ENCODE data around the gene TMPRSS9. TPM values are rescaled to one million over a fixed set of nuclear protein-coding genes. Genes with fewer than 3 reads are reported as not detected.

The TMPRSS9 gene
- total RNA-seq, 1 experiment from 2014 or later: 0.57 TPM

- DNase-seq (ENCODE audit: low spot score) (no peak), ATAC-seq (no peak)
- peak overlapping the region; percentile 93 for H3K27ac Mint-ChIP-seq
- peak overlapping the region; percentile 80 for H3K4me3 Mint-ChIP-seq
- no peaks in the 10 kb centered on the region for H3K9me3 Mint-ChIP-seq
- no peaks in the 10 kb centered on the region for H3K27me3 Mint-ChIP-seq (ENCODE audit: low read depth)
- TF ChIP-seq FOXP1 (CRISPR knock-in tag; IDR thresholded peaks at IDR 0.05; ENCODE audit: borderline replicate concordance) (0 out of 2 replicates have a peak, but pooled peaks have one; percentile 8), PRDM15 (CRISPR knock-in tag; IDR thresholded peaks at IDR 0.05) (peak; percentile 52; the same call in 1 of the 2 replicates), CREM (CRISPR knock-in tag; IDR thresholded peaks at IDR 0.05) (no peak)
- ChIA-PET POLR2A (no interaction called here), CTCF (interaction anchor here (1.2 kb wide), 1 partner anchor 13 kb away, joined by 5 read pairs; no protein-coding TSS in a partner anchor)
- peaks cover 41% of the 10 kb centered on the region for H3K4me1 Mint-ChIP-seq
- H3K36me3 Mint-ChIP-seq: peaks cover 9% of the 10 kb centered on the region
Observed at GRCh38 chr19:2329149-2329478, 31.0 kb upstream of the TMPRSS9 start.

GRCh38 chr19:2329501-2329916, 30.6 kb upstream of the TMPRSS9 start:
- ATAC-seq: no peak
- CTCF ChIA-PET: interaction anchor here (1.2 kb wide), 1 partner anchor 14 kb away, joined by 5 read pairs; no protein-coding TSS in a partner anchor
- TF ChIP-seq ZNF219 (CRISPR knock-in tag; IDR thresholded peaks at IDR 0.05; ENCODE audit: borderline replicate concordance) (no peak), SMAD4 (CRISPR knock-in tag; IDR thresholded peaks at IDR 0.05) (no peak), E2F4 (CRISPR knock-in tag; IDR thresholded peaks at IDR 0.05; ENCODE audit: borderline replicate concordance, low read depth) (no peak), AR (CRISPR knock-in tag; IDR thresholded peaks at IDR 0.05) (no peak), TEAD4 (CRISPR knock-in tag; IDR thresholded peaks at IDR 0.05) (no peak), AFF4 (CRISPR knock-in tag; IDR thresholded peaks at IDR 0.05; ENCODE audit: borderline replicate concordance) (no peak), ZNF281 (CRISPR knock-in tag; IDR thresholded peaks at IDR 0.05) (no peak), SOX15 (CRISPR knock-in tag; IDR thresholded peaks at IDR 0.05) (no peak), OVOL2 (CRISPR knock-in tag; IDR thresholded peaks at IDR 0.05; ENCODE audit: borderline replicate concordance) (no peak), PREB (CRISPR knock-in tag; IDR thresholded peaks at IDR 0.05; ENCODE audit: borderline replicate concordance) (no peak), CREM (CRISPR knock-in tag; IDR thresholded peaks at IDR 0.05) (no peak), ETV6 (CRISPR knock-in tag; IDR thresholded peaks at IDR 0.05) (no peak)

More at GRCh38 chr19:2329501-2329916, 30.6 kb upstream of the TMPRSS9 start:
- POLR2A ChIA-PET: interaction anchor here (0.6 kb wide), 1 partner anchor 14 kb away, joined by 5 read pairs; no protein-coding TSS in a partner anchor
- no peak for DNase-seq (ENCODE audit: low spot score)
- Mint-ChIP-seq H3K4me1 (peaks cover 41% of the 10 kb centered on the region), H3K4me3 (peak overlapping the region; percentile 80), H3K27ac (peak overlapping the region; percentile 93), H3K9me3 (no peaks in the 10 kb centered on the region), H3K27me3 (ENCODE audit: low read depth) (no peaks in the 10 kb centered on the region), H3K36me3 (peaks cover 6% of the 10 kb centered on the region)

All from WTC11 (cell line).